IMR-90 (cell line): ENCODE measurements around the gene ZNF436. TPM values are rescaled to one million over a fixed set of nuclear protein-coding genes. Genes with fewer than 3 reads are reported as not detected.

Experiments used
- ATAC-seq: fragments of 200-7000 bp; cut with Tn5 transposase; 2 replicates; pipeline ENCODE4 v1.9.1; 2020; ENCODE audit warnings: low read depth, mild to moderate bottlenecking, moderate library complexity
- BruUV-seq: library from RNA; stranded (reverse); fragments of 400-500 nt; replicated peaks from 2 replicates; lab custom pipeline; 2021; lab: Mats Ljungman, UMichigan
- CTCF ChIA-PET: fragments of 300-600 bp; formaldehyde crosslinking; extraction: SDS; loops from one replicate; lab custom pipeline; 2021; ENCODE audit warnings: antibody characterized with exemption; lab: Yijun Ruan, JAX
- POLR2A ChIA-PET: fragments of 300-600 bp; sonication (Branson Sonifier 250); formaldehyde crosslinking; loops from one replicate; lab custom pipeline; 2022; ENCODE audit warnings: antibody characterized with exemption; ENCODE audit not compliant: unreplicated experiment; lab: Charles Lee
- DNase-seq: peaks from one replicate; pipeline ENCODE4 v3.0.0; 2013
- H2AFZ ChIP-seq: replicated peaks from 2 replicates; pipeline ENCODE3; 2013; ENCODE audit warnings: low read length, mild to moderate bottlenecking; ENCODE audit not compliant: poor library complexity
- H2AK5ac ChIP-seq: 2 replicates; pipeline ENCODE4 v1.6.1; 2013; ENCODE audit warnings: low read depth, low read length, inconsistent platforms
- H2AK9ac ChIP-seq: replicated peaks from 2 replicates; pipeline ENCODE3; 2013; ENCODE audit warnings: mild to moderate bottlenecking, low read depth, low read length, moderate library complexity; ENCODE audit not compliant: poor library complexity
- H2BK120ac ChIP-seq: 2 replicates; pipeline ENCODE4 v1.6.1; 2013; ENCODE audit warnings: low read depth, low read length, inconsistent platforms
- H2BK15ac ChIP-seq: 3 replicates; pipeline ENCODE4 v1.6.1; 2013; ENCODE audit warnings: low read depth, low read length, inconsistent platforms
- H2BK20ac ChIP-seq: 2 replicates; pipeline ENCODE4 v1.6.1; 2013; ENCODE audit warnings: low read depth, mild to moderate bottlenecking, inconsistent platforms, low read length, moderate library complexity
- H2BK5ac ChIP-seq: 2 replicates; pipeline ENCODE4 v1.6.1; 2013; ENCODE audit warnings: mild to moderate bottlenecking, low read depth, low read length, inconsistent platforms; ENCODE audit not compliant: poor library complexity, severe bottlenecking
- H3K14ac ChIP-seq: replicated peaks from 2 replicates; pipeline ENCODE4 v1.6.1; 2013; ENCODE audit warnings: low read depth, low read length, inconsistent platforms
- H3K18ac ChIP-seq: 2 replicates; pipeline ENCODE4 v1.6.1; 2013; ENCODE audit warnings: low read depth, low read length, control low read depth
- H3K23ac ChIP-seq: 2 replicates; pipeline ENCODE4 v1.6.1; 2013; ENCODE audit warnings: low read depth, low read length, inconsistent platforms
- H3K27ac ChIP-seq: 2 replicates; pipeline ENCODE4 v1.5.1; 2013; ENCODE audit warnings: mild to moderate bottlenecking, control low read depth, low read length; ENCODE audit not compliant: insufficient read depth
- H3K27me3 ChIP-seq: 2 replicates; pipeline ENCODE4 v1.6.1; 2013; ENCODE audit warnings: low read length; ENCODE audit not compliant: control insufficient read depth, insufficient read depth
- H3K36me3 ChIP-seq: 2 replicates; pipeline ENCODE4 v1.6.1; 2013; ENCODE audit warnings: low read length, mixed read lengths; ENCODE audit not compliant: control insufficient read depth, insufficient read depth
- H3K4ac ChIP-seq: 2 replicates; pipeline ENCODE4 v1.6.1; 2013; ENCODE audit warnings: low read depth, low read length, inconsistent platforms
- H3K4me1 ChIP-seq: 2 replicates; pipeline ENCODE4 v1.6.1; 2013; ENCODE audit warnings: low read length, mixed read lengths; ENCODE audit not compliant: control insufficient read depth, insufficient read depth
- H3K4me2 ChIP-seq: 2 replicates; pipeline ENCODE4 v1.6.1; 2013; ENCODE audit warnings: low read depth, mild to moderate bottlenecking, control low read depth, low read length, moderate library complexity
- H3K4me3 ChIP-seq: 2 replicates; pipeline ENCODE4 v1.5.1; 2013; ENCODE audit warnings: low read depth, mild to moderate bottlenecking, control low read depth, low read length, moderate library complexity; ENCODE audit not compliant: insufficient read depth
- H3K56ac ChIP-seq: 2 replicates; pipeline ENCODE4 v1.6.1; 2013; ENCODE audit warnings: low read length, inconsistent platforms; ENCODE audit not compliant: insufficient read depth; ENCODE audit errors: extremely low read depth
- H3K79me1 ChIP-seq, 2 experiments: 2 replicates each; pipeline ENCODE4 v1.6.1; 2013; ENCODE audit warnings: low read length in 2 of 2, inconsistent platforms in 1 of 2, low read depth in 1 of 2
- H3K9ac ChIP-seq: 2 replicates; pipeline ENCODE4 v1.6.1; 2013; ENCODE audit warnings: low read depth, low read length, control low read depth
- H3K9me1 ChIP-seq: 2 replicates; pipeline ENCODE4 v1.6.1; 2013; ENCODE audit warnings: low read length, inconsistent platforms; ENCODE audit not compliant: insufficient read depth
- H3K9me3 ChIP-seq: 2 replicates; pipeline ENCODE4 v1.6.1; 2013; ENCODE audit warnings: low read length; ENCODE audit not compliant: control insufficient read depth, insufficient read depth
- H4K20me1 ChIP-seq: 2 replicates; pipeline ENCODE4 v1.6.1; 2013; ENCODE audit warnings: low read length, inconsistent platforms; ENCODE audit not compliant: insufficient read depth
- H4K5ac ChIP-seq: 2 replicates; pipeline ENCODE4 v1.6.1; 2013; ENCODE audit warnings: mild to moderate bottlenecking, low read depth, low read length, control low read depth
- H4K8ac ChIP-seq, 2 experiments: 2 replicates each; pipeline ENCODE4 v1.6.1; 2013; ENCODE audit warnings: low read depth in 2 of 2, low read length in 2 of 2, control low read depth in 1 of 2, inconsistent platforms in 1 of 2
- H4K91ac ChIP-seq: 2 replicates; pipeline ENCODE4 v1.6.1; 2013; ENCODE audit warnings: low read depth, low read length, inconsistent platforms; ENCODE audit not compliant: insufficient read depth
- BHLHE40 ChIP-seq: fragments of 150-350 bp; IDR thresholded peaks from 2 replicates; pipeline ENCODE4 v1.6.1; 2016; ENCODE audit warnings: mild to moderate bottlenecking, low read depth, low read length
- CEBPB ChIP-seq: IDR thresholded peaks from 2 replicates; pipeline ENCODE4 v1.6.1; 2012; ENCODE audit warnings: low read depth, low read length, improper control_type of control experiment
- CHD1 ChIP-seq: IDR thresholded peaks from 2 replicates; pipeline ENCODE4 v1.6.1; 2012; ENCODE audit warnings: low read depth, low read length, improper control_type of control experiment
- ELK1 ChIP-seq: fragments of 150-350 bp; IDR thresholded peaks from 2 replicates; pipeline ENCODE4 v1.6.1; 2016; ENCODE audit warnings: low read depth, mild to moderate bottlenecking, low read length, moderate library complexity, borderline replicate concordance
- FOS ChIP-seq: fragments of 150-350 bp; IDR thresholded peaks from 2 replicates; pipeline ENCODE4 v1.6.1; 2016; ENCODE audit warnings: low read depth, low read length
- MAFK ChIP-seq: IDR thresholded peaks from 2 replicates; pipeline ENCODE4 v1.6.1; 2012; ENCODE audit warnings: low read depth, low read length, improper control_type of control experiment
- MAZ ChIP-seq: IDR thresholded peaks from 2 replicates; pipeline ENCODE4 v1.6.1; 2012; ENCODE audit warnings: low read depth, mild to moderate bottlenecking, low read length, improper control_type of control experiment, moderate library complexity, borderline replicate concordance
- MXI1 ChIP-seq: IDR thresholded peaks from 2 replicates; pipeline ENCODE4 v1.6.1; 2012; ENCODE audit warnings: low read depth, mild to moderate bottlenecking, low read length, moderate library complexity, borderline replicate concordance
- NFE2L2 ChIP-seq: fragments of 150-350 bp; IDR thresholded peaks from 2 replicates; pipeline ENCODE4 v1.6.1; 2016; ENCODE audit warnings: low read depth, mild to moderate bottlenecking, low read length
- POLR2A ChIP-seq: IDR thresholded peaks from 2 replicates; pipeline ENCODE4 v1.6.1; 2012; ENCODE audit warnings: mild to moderate bottlenecking, low read depth, low read length
- RAD21 ChIP-seq: IDR thresholded peaks from 2 replicates; pipeline ENCODE4 v1.6.1; 2012; ENCODE audit warnings: low read length, improper control_type of control experiment
- RCOR1 ChIP-seq: IDR thresholded peaks from 2 replicates; pipeline ENCODE4 v1.6.1; 2012; ENCODE audit warnings: mild to moderate bottlenecking, low read length, improper control_type of control experiment; ENCODE audit not compliant: insufficient replicate concordance
- RFX5 ChIP-seq: IDR thresholded peaks from 2 replicates; pipeline ENCODE4 v1.8.0; 2012; ENCODE audit warnings: low read depth, mild to moderate bottlenecking, low read length, moderate library complexity
- SMC3 ChIP-seq: fragments of 150-350 bp; IDR thresholded peaks from 2 replicates; pipeline ENCODE4 v1.6.1; 2016; ENCODE audit warnings: low read depth, mild to moderate bottlenecking, antibody characterized with exemption, low read length, moderate library complexity
- WGBS, 2 experiments: methylation state at CpG; one replicate each; pipeline versions ENCODE4 v1.1.5 to v1.1.7; 2013; ENCODE audit warnings: missing lambda C conversion rate in 2 of 2; ENCODE audit not compliant: insufficient read length in 1 of 2; ENCODE audit errors: extremely low coverage in 2 of 2; 5-methylcytosine and 5-hydroxymethylcytosine counted together
- dilution Hi-C: fragments of 300-500 bp; cut with HindIII; formaldehyde crosslinking; loops from one replicate; pipeline ENCODE4 v1.14.3; 2018; ENCODE audit warnings: low sequenced_read_pairs; ENCODE audit not compliant: unreplicated experiment
- in situ Hi-C: fragments of 300-500 bp; cut with MboI; formaldehyde crosslinking; loops from 3 replicates; pipeline ENCODE4 v1.14.3; 2019; ENCODE audit warnings: low sequenced_read_pairs, inconsistent platforms, mixed read lengths
- intact Hi-C: fragments of 100-400 bp; cut with micrococcal nuclease; formaldehyde crosslinking; loops from 2 replicates; pipeline ENCODE4 v1.10.0; 2022
- polyA plus RNA-seq, 3 experiments: library from polyadenylated mRNA; depleted of rRNA; stranded (reverse); fragments of >200 nt; gene quantifications; 2 replicates each; pipeline ENCODE4 v1.2.3, GENCODE V29; 2012; ENCODE audit warnings: low replicate concordance in 1 of 3
- total RNA-seq: library from RNA; depleted of rRNA; stranded (reverse); fragments of >200 nt; gene quantifications from 2 replicates; pipeline ENCODE4 v1.2.3, GENCODE V29; 2012
- TF ChIP-seq, protein P1 (sequence below): fragments of 150-350 bp; IDR thresholded peaks from 2 replicates; pipeline ENCODE4 v1.6.1; 2017; ENCODE audit warnings: mild to moderate bottlenecking, antibody characterized with exemption, low read length, low read depth
- TF ChIP-seq, protein P2 (sequence below): conservative IDR thresholded peaks from 2 replicates; pipeline ENCODE4 v1.5.1; 2012; ENCODE audit warnings: mild to moderate bottlenecking, low read depth, low read length, improper control_type of control experiment

Gene ZNF436
- total and polyA plus RNA-seq, 2 of the 4 experiments (the other 2 are of a cell fraction) = 5.3 to 14.3 TPM

- ATAC-seq (no peak), DNase-seq (no peak)
- H2BK5ac ChIP-seq = no peak overlapping the region
- ChIA-PET POLR2A (no interaction called here), CTCF (no interaction called here)
- no peak overlapping the region for H4K8ac ChIP-seq
- H4K91ac ChIP-seq = no peak overlapping the region
- in situ Hi-C loops (no loop called here), dilution Hi-C loops (no loop called here), intact Hi-C loops (no loop called here)
- no peak overlapping the region for H3K23ac ChIP-seq
- TF ChIP-seq, protein P1, sequence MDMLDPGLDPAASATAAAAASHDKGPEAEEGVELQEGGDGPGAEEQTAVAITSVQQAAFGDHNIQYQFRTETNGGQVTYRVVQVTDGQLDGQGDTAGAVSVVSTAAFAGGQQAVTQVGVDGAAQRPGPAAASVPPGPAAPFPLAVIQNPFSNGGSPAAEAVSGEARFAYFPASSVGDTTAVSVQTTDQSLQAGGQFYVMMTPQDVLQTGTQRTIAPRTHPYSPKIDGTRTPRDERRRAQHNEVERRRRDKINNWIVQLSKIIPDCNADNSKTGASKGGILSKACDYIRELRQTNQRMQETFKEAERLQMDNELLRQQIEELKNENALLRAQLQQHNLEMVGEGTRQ = no peak
- TF ChIP-seq RAD21 (no peak), FOS (no peak), MAZ (no peak), POLR2A (no peak), CEBPB (no peak), RFX5 (no peak), RCOR1 (no peak), BHLHE40 (no peak), MXI1 (no peak), ELK1 (no peak), NFE2L2 (no peak), MAFK (no peak), CHD1 (no peak), SMC3 (no peak)
- TF ChIP-seq, protein P2, sequence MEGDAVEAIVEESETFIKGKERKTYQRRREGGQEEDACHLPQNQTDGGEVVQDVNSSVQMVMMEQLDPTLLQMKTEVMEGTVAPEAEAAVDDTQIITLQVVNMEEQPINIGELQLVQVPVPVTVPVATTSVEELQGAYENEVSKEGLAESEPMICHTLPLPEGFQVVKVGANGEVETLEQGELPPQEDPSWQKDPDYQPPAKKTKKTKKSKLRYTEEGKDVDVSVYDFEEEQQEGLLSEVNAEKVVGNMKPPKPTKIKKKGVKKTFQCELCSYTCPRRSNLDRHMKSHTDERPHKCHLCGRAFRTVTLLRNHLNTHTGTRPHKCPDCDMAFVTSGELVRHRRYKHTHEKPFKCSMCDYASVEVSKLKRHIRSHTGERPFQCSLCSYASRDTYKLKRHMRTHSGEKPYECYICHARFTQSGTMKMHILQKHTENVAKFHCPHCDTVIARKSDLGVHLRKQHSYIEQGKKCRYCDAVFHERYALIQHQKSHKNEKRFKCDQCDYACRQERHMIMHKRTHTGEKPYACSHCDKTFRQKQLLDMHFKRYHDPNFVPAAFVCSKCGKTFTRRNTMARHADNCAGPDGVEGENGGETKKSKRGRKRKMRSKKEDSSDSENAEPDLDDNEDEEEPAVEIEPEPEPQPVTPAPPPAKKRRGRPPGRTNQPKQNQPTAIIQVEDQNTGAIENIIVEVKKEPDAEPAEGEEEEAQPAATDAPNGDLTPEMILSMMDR = no peak
- no peak overlapping the region for H3K27ac ChIP-seq
- no peak overlapping the region for H2BK20ac ChIP-seq
- H3K4me2 ChIP-seq = no peak overlapping the region
- H3K4ac ChIP-seq = no peak overlapping the region
- no peaks in the 10 kb centered on the region for H3K9me1 ChIP-seq
- H3K9me3 ChIP-seq = no peaks in the 10 kb centered on the region
- H2AK9ac ChIP-seq = no peak overlapping the region
- no peak overlapping the region for H3K14ac ChIP-seq
- H3K79me1 ChIP-seq = no peaks in the 10 kb centered on the region; a peak in 1 of 4 replicates
- H2BK120ac ChIP-seq = no peak overlapping the region
- H3K36me3 ChIP-seq = no peaks in the 10 kb centered on the region
- H2AK5ac ChIP-seq = no peak overlapping the region
- H3K27me3 ChIP-seq = no peaks in the 10 kb centered on the region
- H2BK15ac ChIP-seq = no peak overlapping the region
- no TSS peak for BruUV-seq
- H4K5ac ChIP-seq = no peak overlapping the region
- H3K4me1 ChIP-seq = no peaks in the 10 kb centered on the region
- H3K18ac ChIP-seq = no peak overlapping the region
- H2AFZ ChIP-seq = no peak overlapping the region
- H4K20me1 ChIP-seq = no peaks in the 10 kb centered on the region
- H3K56ac ChIP-seq = no peak overlapping the region
- no peak overlapping the region for H3K4me3 ChIP-seq
- WGBS, 2 experiments = 42% methylated on average over 1 of the region's 1 CpG; no CpG with 5 or more reads in 1 of the 2 experiments
- H3K9ac ChIP-seq = no peak overlapping the region
Observed at GRCh38 chr1:23352096-23352695, 17.4 kb downstream of the ZNF436 start.
